Nephron (organoid): ENCODE measurements around the gene TTC16.

ENCODE experiments used
- H3K27ac Mint-ChIP-seq, 3 experiments: 2 replicates each; pipeline ENCODE4 v1.8.0; 2020; ENCODE audit warnings: mixed read lengths in 3 of 3, mild to moderate bottlenecking in 2 of 3, moderate library complexity in 1 of 3
- H3K27me3 Mint-ChIP-seq: 2 replicates; pipeline ENCODE4 v1.8.0; 2021; ENCODE audit warnings: low read depth, mild to moderate bottlenecking, moderate library complexity, mixed read lengths
- H3K36me3 Mint-ChIP-seq: 2 replicates; pipeline ENCODE4 v1.8.0; 2020; ENCODE audit warnings: low read depth, mixed read lengths
- H3K4me1 Mint-ChIP-seq: 2 replicates; pipeline ENCODE4 v1.8.0; 2020; ENCODE audit warnings: mixed read lengths
- H3K4me3 Mint-ChIP-seq, 3 experiments: 2 replicates each; pipeline ENCODE4 v1.8.0; 2020; ENCODE audit warnings: mild to moderate bottlenecking in 3 of 3, mixed read lengths in 3 of 3, moderate library complexity in 2 of 3
- H3K9me3 Mint-ChIP-seq: 2 replicates; pipeline ENCODE4 v1.8.0; 2020; ENCODE audit warnings: mixed read lengths
- TF ChIP-seq, protein P1 (sequence below), 3 experiments: fragments of 200-600 bp; sonication (generic); IDR thresholded peaks; one replicate each; pipeline ENCODE4 v1.5.0; 2021; ENCODE audit warnings: antibody characterized with exemption in 3 of 3; ENCODE audit not compliant: unreplicated experiment in 3 of 3

Gene TTC16

DNA sequence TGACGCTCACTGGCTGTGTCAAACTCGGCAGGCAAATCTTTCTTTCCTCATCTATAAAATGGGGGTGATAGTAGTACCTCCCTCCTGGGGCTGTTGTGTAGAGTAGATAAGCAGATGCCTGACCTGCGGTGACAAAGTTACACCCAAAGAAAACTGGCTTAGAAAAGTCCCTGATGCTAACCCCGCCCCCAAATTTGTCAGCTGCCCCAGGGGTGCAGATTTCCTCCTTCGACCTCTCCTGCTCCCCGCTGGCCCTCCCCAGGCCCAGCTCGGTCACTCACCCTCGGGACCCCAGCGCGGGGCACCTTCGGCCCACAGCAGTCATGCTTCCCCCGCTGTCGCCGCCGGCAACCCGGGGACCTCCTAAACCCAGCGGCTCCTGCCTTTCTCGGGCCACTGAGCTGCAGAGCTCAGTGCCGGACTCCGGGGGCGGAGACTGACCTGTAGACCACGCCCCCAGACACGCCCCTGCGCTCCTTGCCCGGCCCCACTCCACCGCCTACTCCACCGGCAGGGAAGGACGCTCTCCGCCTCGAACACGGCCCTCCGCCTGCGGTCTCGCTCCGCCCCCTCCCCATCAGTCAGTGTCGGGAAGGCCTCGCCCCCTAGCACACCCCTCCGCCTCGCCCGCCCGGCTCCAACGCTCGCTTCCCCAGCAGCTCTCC, 55.2 kb downstream of the TTC16 start:
- Mint-ChIP-seq H3K27me3 (peaks cover 3% of the 10 kb centered on the region), H3K27ac (peak overlapping the region; percentile 35 to 99 (median 87))

DNA sequence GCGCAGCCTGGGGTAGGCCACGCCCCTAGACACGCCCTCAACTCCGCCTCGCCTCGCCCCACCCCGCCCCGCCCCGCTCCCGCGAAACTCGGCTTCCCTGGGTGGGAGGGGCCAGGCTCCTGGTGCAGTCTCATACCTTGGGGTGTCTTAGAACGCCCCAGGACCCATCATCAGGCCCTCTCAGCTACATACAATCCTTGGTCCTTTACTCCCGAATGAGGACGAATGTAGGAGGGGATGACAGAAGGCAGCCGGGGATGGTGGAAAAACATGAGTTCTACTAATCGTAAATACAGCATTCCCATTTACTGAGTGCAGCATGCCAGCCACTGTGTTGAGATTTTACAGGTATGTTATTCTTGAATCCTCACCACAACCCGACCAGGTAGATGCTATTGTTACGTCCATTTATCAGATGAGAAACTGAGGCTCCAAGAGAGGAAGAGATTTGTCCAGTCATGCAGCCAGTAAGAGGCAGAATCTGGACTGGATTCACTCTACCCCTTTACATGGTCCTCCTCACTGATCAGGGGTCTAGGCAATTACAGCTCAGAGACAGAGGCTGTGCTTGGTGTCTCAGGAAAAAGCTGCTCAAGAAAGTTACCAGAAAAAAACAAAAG, 55.8 kb downstream of the TTC16 start:
- TF ChIP-seq, protein P1, sequence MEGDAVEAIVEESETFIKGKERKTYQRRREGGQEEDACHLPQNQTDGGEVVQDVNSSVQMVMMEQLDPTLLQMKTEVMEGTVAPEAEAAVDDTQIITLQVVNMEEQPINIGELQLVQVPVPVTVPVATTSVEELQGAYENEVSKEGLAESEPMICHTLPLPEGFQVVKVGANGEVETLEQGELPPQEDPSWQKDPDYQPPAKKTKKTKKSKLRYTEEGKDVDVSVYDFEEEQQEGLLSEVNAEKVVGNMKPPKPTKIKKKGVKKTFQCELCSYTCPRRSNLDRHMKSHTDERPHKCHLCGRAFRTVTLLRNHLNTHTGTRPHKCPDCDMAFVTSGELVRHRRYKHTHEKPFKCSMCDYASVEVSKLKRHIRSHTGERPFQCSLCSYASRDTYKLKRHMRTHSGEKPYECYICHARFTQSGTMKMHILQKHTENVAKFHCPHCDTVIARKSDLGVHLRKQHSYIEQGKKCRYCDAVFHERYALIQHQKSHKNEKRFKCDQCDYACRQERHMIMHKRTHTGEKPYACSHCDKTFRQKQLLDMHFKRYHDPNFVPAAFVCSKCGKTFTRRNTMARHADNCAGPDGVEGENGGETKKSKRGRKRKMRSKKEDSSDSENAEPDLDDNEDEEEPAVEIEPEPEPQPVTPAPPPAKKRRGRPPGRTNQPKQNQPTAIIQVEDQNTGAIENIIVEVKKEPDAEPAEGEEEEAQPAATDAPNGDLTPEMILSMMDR (IDR thresholded peaks at IDR 0.05; ENCODE audit: unreplicated experiment in 3 of 3): no peak
- Mint-ChIP-seq H3K27ac (peak overlapping the region; percentile 35 to 99 (median 87)), H3K4me1 (peaks cover 29% of the 10 kb centered on the region), H3K36me3 (no peaks in the 10 kb centered on the region), H3K27me3 (peaks cover 3% of the 10 kb centered on the region), H3K4me3 (peak overlapping the region; percentile 83 to 91 (median 86)), H3K9me3 (no peaks in the 10 kb centered on the region)

More for the DNA sequence above, 55.2 kb downstream of the TTC16 start:
- Mint-ChIP-seq H3K36me3 (peaks cover 4% of the 10 kb centered on the region), H3K9me3 (no peaks in the 10 kb centered on the region), H3K4me3 (peak overlapping the region; percentile 83 to 91 (median 86)), H3K4me1 (peaks cover 29% of the 10 kb centered on the region)
- TF ChIP-seq, protein P1 (IDR thresholded peaks at IDR 0.05; ENCODE audit: unreplicated experiment in 3 of 3): no peak

DNA sequence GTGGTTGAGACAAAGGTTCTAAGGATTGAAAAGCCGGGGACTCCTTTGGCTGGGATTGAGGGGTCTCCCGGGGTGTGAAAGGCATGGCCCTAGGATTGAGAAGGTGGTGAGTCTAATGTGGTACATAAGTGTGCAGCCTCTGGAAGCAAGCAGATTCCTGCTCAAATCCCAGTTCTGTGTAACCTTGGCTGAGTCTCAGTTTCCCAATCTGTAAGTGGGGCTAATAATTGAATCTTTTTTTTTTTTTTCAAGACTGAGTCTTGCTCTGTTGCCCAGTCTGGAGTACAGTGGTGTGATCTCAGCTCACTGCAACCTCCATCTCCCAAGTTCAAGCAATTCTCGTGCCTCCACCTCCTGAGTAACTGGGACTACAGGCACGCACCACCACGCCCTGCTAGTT, 56.7 kb downstream of the TTC16 start:
- Mint-ChIP-seq H3K36me3 (no peaks in the 10 kb centered on the region), H3K9me3 (no peaks in the 10 kb centered on the region), H3K4me3 (no peak overlapping the region), H3K27me3 (peaks cover 3% of the 10 kb centered on the region), H3K4me1 (peaks cover 25% of the 10 kb centered on the region), H3K27ac (no peak overlapping the region)
- TF ChIP-seq, protein P1 (IDR thresholded peaks at IDR 0.05; ENCODE audit: unreplicated experiment in 3 of 3): no peak

DNA sequence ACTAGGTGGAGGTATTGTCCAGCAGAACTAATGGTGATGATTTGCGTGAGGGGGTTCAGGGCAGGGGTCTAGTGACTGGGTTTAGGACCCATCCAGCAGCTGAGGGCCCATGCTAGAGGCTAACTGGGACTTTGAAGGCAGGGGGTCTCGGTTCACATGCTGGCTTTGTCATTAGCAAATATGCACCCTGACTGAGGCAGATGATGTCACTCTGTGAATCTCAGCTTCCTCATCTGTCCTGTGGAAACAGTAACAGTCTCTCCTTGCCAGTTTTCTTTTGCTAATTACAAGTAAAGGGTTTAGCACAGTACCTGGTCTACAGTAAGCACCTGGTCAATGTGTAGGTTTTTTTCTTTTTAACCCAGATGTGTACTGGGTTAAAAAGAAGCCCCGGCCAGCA, 57.4 kb downstream of the TTC16 start:
- Mint-ChIP-seq H3K4me1 (peaks cover 27% of the 10 kb centered on the region), H3K27ac (no peak overlapping the region), H3K27me3 (peaks cover 3% of the 10 kb centered on the region), H3K36me3 (no peaks in the 10 kb centered on the region), H3K4me3 (no peak overlapping the region), H3K9me3 (no peaks in the 10 kb centered on the region)
- TF ChIP-seq, protein P1 (IDR thresholded peaks at IDR 0.05; ENCODE audit: unreplicated experiment in 3 of 3): no peak

DNA sequence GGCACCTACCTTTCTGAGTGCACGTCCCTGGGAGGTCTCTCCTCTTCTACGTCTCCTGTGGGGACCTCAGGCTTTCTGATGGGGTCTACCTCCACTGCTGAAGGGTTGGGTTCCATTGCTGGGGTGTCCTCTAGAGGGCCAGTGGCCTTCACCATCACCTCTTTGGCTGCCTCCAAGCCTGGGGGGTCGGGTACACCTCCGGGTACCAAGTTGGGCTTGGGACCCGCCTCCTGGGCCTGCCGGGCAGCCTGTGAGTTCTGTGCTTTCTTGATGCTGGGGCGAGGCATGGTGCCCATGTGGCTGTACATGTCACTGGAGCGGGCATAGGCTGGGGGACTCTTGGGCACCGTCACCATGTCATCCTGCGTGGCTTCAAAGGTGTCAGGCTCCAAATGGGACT, 58.1 kb downstream of the TTC16 start:
- Mint-ChIP-seq H3K4me3 (peak overlapping the region in 1 of 3 experiments; percentile 47), H3K36me3 (no peaks in the 10 kb centered on the region), H3K27me3 (peaks cover 3% of the 10 kb centered on the region), H3K27ac (peak overlapping the region in 1 of 3 experiments; percentile 33), H3K9me3 (no peaks in the 10 kb centered on the region), H3K4me1 (peaks cover 23% of the 10 kb centered on the region)
- TF ChIP-seq, protein P1 (IDR thresholded peaks at IDR 0.05; ENCODE audit: unreplicated experiment in 3 of 3): no peak
